SK-N-SH treated with all-trans-retinoic acid at 6 μM for 48 hours (cell line): ENCODE results near the gene BEND5.

ENCODE experiments used
- CREB5 ChIP-seq: fragments of 250-450 bp; sonication (Bioruptor Pico); IDR thresholded peaks from 2 replicates; pipeline ENCODE4 v1.5.1; 2020; ENCODE audit warnings: low read depth, mild to moderate bottlenecking, moderate library complexity
- ESRRG ChIP-seq: fragments of 250-450 bp; sonication (Bioruptor Pico); IDR thresholded peaks from 2 replicates; pipeline ENCODE4 v1.6.1; 2021; ENCODE audit warnings: mild to moderate bottlenecking
- GLIS3 ChIP-seq: fragments of 250-450 bp; sonication (Bioruptor Pico); IDR thresholded peaks from 2 replicates; pipeline ENCODE4 v1.5.0; 2020; ENCODE audit warnings: mild to moderate bottlenecking, moderate library complexity
- OSR1 ChIP-seq: fragments of 250-450 bp; sonication (Bioruptor Pico); IDR thresholded peaks from 2 replicates; pipeline ENCODE4 v1.8.0; 2022; ENCODE audit warnings: moderate library complexity, mild to moderate bottlenecking, inconsistent platforms
- POU6F1 ChIP-seq: fragments of 250-450 bp; sonication (Bioruptor Pico); IDR thresholded peaks from 2 replicates; pipeline ENCODE4 v1.8.0; 2021; ENCODE audit warnings: low read depth, mild to moderate bottlenecking, moderate library complexity, borderline replicate concordance
- PPARA ChIP-seq: fragments of 250-450 bp; sonication (Bioruptor Pico); IDR thresholded peaks from 2 replicates; pipeline ENCODE4 v1.5.0; 2020; ENCODE audit warnings: mild to moderate bottlenecking, borderline replicate concordance
- RARB ChIP-seq: fragments of 250-450 bp; sonication (Bioruptor Pico); IDR thresholded peaks from 2 replicates; pipeline ENCODE4 v1.8.0; 2021; ENCODE audit warnings: mild to moderate bottlenecking, moderate library complexity
- TCF4 ChIP-seq: fragments of 250-450 bp; sonication (Bioruptor Pico); IDR thresholded peaks from 2 replicates; pipeline ENCODE4 v1.8.0; 2021; ENCODE audit warnings: mild to moderate bottlenecking, moderate library complexity, borderline replicate concordance
- TOX ChIP-seq: fragments of 250-450 bp; sonication (Bioruptor Pico); IDR thresholded peaks from 2 replicates; pipeline ENCODE4 v1.8.0; 2021; ENCODE audit warnings: mild to moderate bottlenecking, moderate library complexity, borderline replicate concordance
- ZC3H10 ChIP-seq: fragments of 250-450 bp; sonication (Bioruptor Pico); IDR thresholded peaks from 2 replicates; pipeline ENCODE4 v1.5.1; 2021; ENCODE audit warnings: mild to moderate bottlenecking, moderate library complexity
- ZFP3 ChIP-seq: fragments of 250-450 bp; sonication (Bioruptor Pico); IDR thresholded peaks from 2 replicates; pipeline ENCODE4 v1.5.0; 2020; ENCODE audit warnings: mild to moderate bottlenecking, moderate library complexity
- ZFP30 ChIP-seq: fragments of 450-650 bp; formaldehyde crosslinking; IDR thresholded peaks from 2 replicates; pipeline ENCODE4 v1.5.0; 2022; ENCODE audit warnings: mild to moderate bottlenecking, moderate library complexity
- TF ChIP-seq, protein P1 (sequence below): fragments of 250-450 bp; sonication (Bioruptor Pico); IDR thresholded peaks from 2 replicates; pipeline ENCODE4 v1.8.0; 2020; ENCODE audit warnings: mild to moderate bottlenecking, moderate library complexity, borderline replicate concordance

DNA sequence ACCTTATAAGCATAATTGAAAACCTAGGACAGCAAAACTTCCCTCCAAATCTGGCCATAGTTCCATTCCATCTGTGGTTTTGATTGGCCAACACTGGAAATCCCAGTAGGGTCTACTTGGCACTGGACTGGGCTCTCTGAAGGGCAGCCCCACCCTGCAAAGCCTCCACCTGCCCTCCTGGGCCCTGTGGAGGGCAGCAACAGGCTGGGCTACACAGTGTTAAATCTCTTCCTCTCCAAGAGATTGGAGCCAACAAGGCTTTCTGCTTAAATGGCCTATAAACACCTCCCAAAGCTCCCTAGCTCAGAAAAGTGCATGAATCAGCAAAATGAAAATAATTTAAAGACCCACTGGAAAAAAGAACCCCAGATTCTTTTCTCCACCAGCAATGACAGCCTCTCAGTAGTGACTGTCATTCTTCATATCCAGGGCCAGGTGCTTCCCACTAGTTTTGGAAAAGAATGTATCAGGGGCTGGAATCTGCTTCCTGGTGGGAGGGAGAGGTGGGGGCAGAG, 58.5 kb downstream of the BEND5 start:
- TF ChIP-seq RARB (CRISPR knock-in tag) (no peak), ESRRG (CRISPR knock-in tag) (no peak), ZFP30 (CRISPR knock-in tag) (no peak), TOX (CRISPR knock-in tag) (no peak), ZC3H10 (CRISPR knock-in tag) (no peak), POU6F1 (CRISPR knock-in tag) (no peak), ZFP3 (CRISPR knock-in tag) (no peak), OSR1 (no peak), GLIS3 (CRISPR knock-in tag) (no peak), CREB5 (CRISPR knock-in tag) (no peak), TCF4 (CRISPR knock-in tag) (no peak), PPARA (no peak)
- TF ChIP-seq, protein P1, sequence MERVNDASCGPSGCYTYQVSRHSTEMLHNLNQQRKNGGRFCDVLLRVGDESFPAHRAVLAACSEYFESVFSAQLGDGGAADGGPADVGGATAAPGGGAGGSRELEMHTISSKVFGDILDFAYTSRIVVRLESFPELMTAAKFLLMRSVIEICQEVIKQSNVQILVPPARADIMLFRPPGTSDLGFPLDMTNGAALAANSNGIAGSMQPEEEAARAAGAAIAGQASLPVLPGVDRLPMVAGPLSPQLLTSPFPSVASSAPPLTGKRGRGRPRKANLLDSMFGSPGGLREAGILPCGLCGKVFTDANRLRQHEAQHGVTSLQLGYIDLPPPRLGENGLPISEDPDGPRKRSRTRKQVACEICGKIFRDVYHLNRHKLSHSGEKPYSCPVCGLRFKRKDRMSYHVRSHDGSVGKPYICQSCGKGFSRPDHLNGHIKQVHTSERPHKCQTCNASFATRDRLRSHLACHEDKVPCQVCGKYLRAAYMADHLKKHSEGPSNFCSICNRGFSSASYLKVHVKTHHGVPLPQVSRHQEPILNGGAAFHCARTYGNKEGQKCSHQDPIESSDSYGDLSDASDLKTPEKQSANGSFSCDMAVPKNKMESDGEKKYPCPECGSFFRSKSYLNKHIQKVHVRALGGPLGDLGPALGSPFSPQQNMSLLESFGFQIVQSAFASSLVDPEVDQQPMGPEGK (CRISPR knock-in tag): no peak
